SK-N-SH (cell line): ENCODE measurements around the gene NBPF12.
"Not testable (repeated sequence)": the region's sequence is repeated elsewhere in the genome, so short reads cannot be mapped to it uniquely, and the experiment has no call there.

Source experiments
- CHD2 ChIP-seq: fragments of 150-350 bp; IDR thresholded peaks from 2 replicates; pipeline ENCODE4 v1.6.1; 2018; ENCODE audit warnings: low read length; ENCODE audit not compliant: partially characterized antibody
- FOXJ3 ChIP-seq: sonication (generic); formaldehyde crosslinking; IDR thresholded peaks from 2 replicates; pipeline ENCODE4 v1.5.1; 2020; ENCODE audit warnings: mild to moderate bottlenecking, missing genetic modification reagents
- NRF1 ChIP-seq: IDR thresholded peaks from 2 replicates; pipeline ENCODE4 v1.6.1; 2012; ENCODE audit warnings: low read depth, mild to moderate bottlenecking, low read length
- POLR2AphosphoS5 ChIP-seq: IDR thresholded peaks from 2 replicates; pipeline ENCODE4 v1.6.1; 2012; ENCODE audit warnings: low read depth, low read length
- RCOR1 ChIP-seq: fragments of 150-350 bp; IDR thresholded peaks from 2 replicates; pipeline ENCODE4 v1.6.1; 2017; ENCODE audit warnings: antibody characterized with exemption, low read length
- REST ChIP-seq: IDR thresholded peaks from 2 replicates; pipeline ENCODE4 v1.6.1; 2012; ENCODE audit warnings: mild to moderate bottlenecking, low read depth, low read length, moderate library complexity
- USF1 ChIP-seq: IDR thresholded peaks from 2 replicates; pipeline ENCODE4 v1.4.0; 2012; ENCODE audit warnings: low read depth, borderline replicate concordance
- TF ChIP-seq, protein P1 (sequence below): fragments of 200-600 bp; sonication (generic); IDR thresholded peaks from 2 replicates; pipeline ENCODE4 v1.6.1; 2017; ENCODE audit warnings: antibody characterized with exemption, mild to moderate bottlenecking, moderate library complexity

DNA sequence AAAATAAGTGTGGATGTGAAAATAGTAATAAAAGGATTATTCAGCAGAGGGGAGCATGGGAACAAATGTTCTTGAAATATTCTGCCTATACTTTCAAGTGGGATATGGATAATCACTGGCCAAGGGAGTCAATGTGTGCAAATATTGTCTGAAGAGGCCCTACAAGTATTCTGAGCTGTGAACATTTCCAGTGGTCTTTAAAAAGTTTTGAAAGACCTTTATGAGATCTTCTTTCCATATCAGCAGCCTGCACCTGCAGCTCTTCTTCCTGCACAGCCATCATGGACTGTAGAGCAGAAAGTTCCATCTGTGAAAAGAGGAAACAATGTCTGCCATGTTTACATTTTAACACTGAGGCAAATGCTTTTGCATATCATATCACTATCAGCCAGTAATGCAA lies 106.4 kb downstream of the NBPF12 start:
- TF ChIP-seq, protein P1, sequence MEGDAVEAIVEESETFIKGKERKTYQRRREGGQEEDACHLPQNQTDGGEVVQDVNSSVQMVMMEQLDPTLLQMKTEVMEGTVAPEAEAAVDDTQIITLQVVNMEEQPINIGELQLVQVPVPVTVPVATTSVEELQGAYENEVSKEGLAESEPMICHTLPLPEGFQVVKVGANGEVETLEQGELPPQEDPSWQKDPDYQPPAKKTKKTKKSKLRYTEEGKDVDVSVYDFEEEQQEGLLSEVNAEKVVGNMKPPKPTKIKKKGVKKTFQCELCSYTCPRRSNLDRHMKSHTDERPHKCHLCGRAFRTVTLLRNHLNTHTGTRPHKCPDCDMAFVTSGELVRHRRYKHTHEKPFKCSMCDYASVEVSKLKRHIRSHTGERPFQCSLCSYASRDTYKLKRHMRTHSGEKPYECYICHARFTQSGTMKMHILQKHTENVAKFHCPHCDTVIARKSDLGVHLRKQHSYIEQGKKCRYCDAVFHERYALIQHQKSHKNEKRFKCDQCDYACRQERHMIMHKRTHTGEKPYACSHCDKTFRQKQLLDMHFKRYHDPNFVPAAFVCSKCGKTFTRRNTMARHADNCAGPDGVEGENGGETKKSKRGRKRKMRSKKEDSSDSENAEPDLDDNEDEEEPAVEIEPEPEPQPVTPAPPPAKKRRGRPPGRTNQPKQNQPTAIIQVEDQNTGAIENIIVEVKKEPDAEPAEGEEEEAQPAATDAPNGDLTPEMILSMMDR, result not testable (repeated sequence)
- TF ChIP-seq FOXJ3 (CRISPR knock-in tag); POLR2AphosphoS5; RCOR1; NRF1; USF1; CHD2; REST: not testable (repeated sequence)
